ENCODE data around the gene DNAJC9.
A peak's percentile ranks its signal among the peaks of the same experiment; 100 is the strongest.

The DNAJC9 gene

DNA sequence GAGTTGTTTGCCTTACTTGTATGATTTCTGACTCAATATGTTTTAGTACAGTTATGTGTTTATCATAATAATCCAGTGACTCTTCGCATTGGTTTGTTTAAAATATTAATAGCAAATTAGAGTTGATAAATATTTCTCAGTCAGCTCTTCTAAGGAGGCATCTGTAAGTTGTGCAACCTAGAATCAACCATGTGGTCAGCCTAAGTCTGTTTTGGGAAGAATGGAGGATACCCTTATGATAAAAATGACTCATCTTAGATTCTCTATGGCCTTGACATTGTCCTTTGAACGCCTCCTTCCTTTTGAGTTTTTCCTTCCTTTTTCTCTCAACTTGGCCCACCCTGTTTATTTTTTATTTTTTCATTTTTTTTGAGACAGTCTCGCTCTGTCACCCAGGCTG is 18.8 kb downstream of the DNAJC9 start:
- no peak overlapping the region for H3K27ac ChIP-seq (ENCODE audit: low read depth, low read length)
- H3K36me3 ChIP-seq (ENCODE audit: control insufficient read depth in 1 of 2, insufficient read depth in 2 of 2, low read length in 2 of 2) = peaks cover 7 to 9% of the 10 kb centered on the region in 2 experiments
- no peak overlapping the region for H4K91ac ChIP-seq (ENCODE audit: low read depth, low read length)
- no peak overlapping the region for H2AFZ ChIP-seq (ENCODE audit: insufficient read depth, low read length, poor library complexity)
- no peak overlapping the region for H2BK120ac ChIP-seq (ENCODE audit: insufficient read depth, low read length, poor library complexity)
- no CpG with 5 or more reads among the region's 3 CpGs for WGBS (ENCODE audit: extremely low coverage, insufficient coverage, insufficient read length)
- H3K4me3 ChIP-seq (ENCODE audit: low read depth, low read length) = no peak overlapping the region
- H3K4ac ChIP-seq (ENCODE audit: low read depth, low read length) = no peak overlapping the region
- no peak overlapping the region for H2AK5ac ChIP-seq (ENCODE audit: low read length)
- no peaks in the 10 kb centered on the region for H3K4me1 ChIP-seq (ENCODE audit: control insufficient read depth in 1 of 2, insufficient read depth in 2 of 2, low read length in 2 of 2)
- no peaks in the 10 kb centered on the region for H3K79me2 ChIP-seq (ENCODE audit: control insufficient read depth, insufficient read depth, low read length, poor library complexity)
- DNase-seq = no peak
- no peaks in the 10 kb centered on the region for H3K79me1 ChIP-seq (ENCODE audit: low read length)
- no peaks in the 10 kb centered on the region for H3K9me3 ChIP-seq (ENCODE audit: insufficient read depth, low read depth, low read length)
- no peak overlapping the region for H4K12ac ChIP-seq (ENCODE audit: low read depth, low read length)
- H4K8ac ChIP-seq (ENCODE audit: low read depth, low read length) = no peak overlapping the region
- no peak overlapping the region for H3K4me2 ChIP-seq (ENCODE audit: low read length)
- H2BK5ac ChIP-seq (ENCODE audit: low read depth, low read length, poor library complexity) = no peak overlapping the region
- H3K14ac ChIP-seq (ENCODE audit: low read length) = no peak overlapping the region
- H3K18ac ChIP-seq (ENCODE audit: low read length) = no peak overlapping the region
- H3K9ac ChIP-seq (ENCODE audit: low read length) = no peak overlapping the region
- no peak overlapping the region for H2BK12ac ChIP-seq (ENCODE audit: low read length)
- H3K27me3 ChIP-seq (ENCODE audit: insufficient read depth, low read length) = no peaks in the 10 kb centered on the region
- no peak overlapping the region for H3K23ac ChIP-seq (ENCODE audit: low read length)

DNA sequence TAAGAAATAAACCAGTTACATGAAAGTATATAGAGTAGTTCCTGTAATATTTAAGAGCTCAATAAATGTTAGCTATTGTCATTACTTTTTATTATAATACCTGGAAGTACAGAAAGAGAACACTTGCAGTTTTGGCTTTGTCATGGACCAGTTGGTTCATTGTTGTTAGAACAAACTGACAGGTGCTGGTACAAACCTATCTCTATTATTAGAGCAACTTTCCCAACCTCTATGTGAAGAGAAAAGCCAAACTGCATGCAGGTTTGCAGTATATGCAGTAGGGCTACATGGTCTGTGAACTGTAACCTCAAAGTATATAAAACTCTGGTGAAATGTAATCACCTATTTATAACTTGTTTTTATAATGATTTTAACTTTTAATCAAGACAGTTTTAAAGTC is 20.4 kb downstream of the DNAJC9 start:
- H3K4me1 ChIP-seq (ENCODE audit: control insufficient read depth in 1 of 2, insufficient read depth in 2 of 2, low read length in 2 of 2) = no peaks in the 10 kb centered on the region
- no peak for DNase-seq

GRCh38 chr10:73225518-73225917 is 21.5 kb downstream of the DNAJC9 start:
- no peak overlapping the region for H2AK5ac ChIP-seq (ENCODE audit: low read length)
- no peak for DNase-seq
- no peak overlapping the region for H3K9ac ChIP-seq (ENCODE audit: low read length)
- no peak overlapping the region for H2BK12ac ChIP-seq (ENCODE audit: low read length)
- H3K79me1 ChIP-seq (ENCODE audit: low read length) = no peaks in the 10 kb centered on the region
- no peak overlapping the region for H3K4me3 ChIP-seq (ENCODE audit: low read depth, low read length)
- no peak overlapping the region for H4K12ac ChIP-seq (ENCODE audit: low read depth, low read length)
- no peaks in the 10 kb centered on the region for H3K27me3 ChIP-seq (ENCODE audit: insufficient read depth, low read length)
- no peak overlapping the region for H3K14ac ChIP-seq (ENCODE audit: low read length)
- H4K8ac ChIP-seq (ENCODE audit: low read depth, low read length) = no peak overlapping the region
- H3K4me1 ChIP-seq (ENCODE audit: control insufficient read depth in 1 of 2, insufficient read depth in 2 of 2, low read length in 2 of 2) = no peaks in the 10 kb centered on the region
- H3K27ac ChIP-seq (ENCODE audit: low read depth, low read length) = no peak overlapping the region
- no peaks in the 10 kb centered on the region for H3K9me3 ChIP-seq (ENCODE audit: insufficient read depth, low read depth, low read length)
- H3K79me2 ChIP-seq (ENCODE audit: control insufficient read depth, insufficient read depth, low read length, poor library complexity) = no peaks in the 10 kb centered on the region
- no peak overlapping the region for H4K91ac ChIP-seq (ENCODE audit: low read depth, low read length)
- H2BK120ac ChIP-seq (ENCODE audit: insufficient read depth, low read length, poor library complexity) = no peak overlapping the region
- no peak overlapping the region for H2AFZ ChIP-seq (ENCODE audit: insufficient read depth, low read length, poor library complexity)
- no peak overlapping the region for H2BK5ac ChIP-seq (ENCODE audit: low read depth, low read length, poor library complexity)
- no peak overlapping the region for H3K18ac ChIP-seq (ENCODE audit: low read length)
- H3K36me3 ChIP-seq (ENCODE audit: control insufficient read depth in 1 of 2, insufficient read depth in 2 of 2, low read length in 2 of 2) = peaks cover 0 to 6% of the 10 kb centered on the region in 2 experiments
- H3K4me2 ChIP-seq (ENCODE audit: low read length) = no peak overlapping the region
- H3K4ac ChIP-seq (ENCODE audit: low read depth, low read length) = no peak overlapping the region
- H3K23ac ChIP-seq (ENCODE audit: low read length) = no peak overlapping the region

More for the DNA sequence above, 20.4 kb downstream of the DNAJC9 start:
- Histone ChIP-seq H3K27me3 (ENCODE audit: insufficient read depth, low read length) (no peaks in the 10 kb centered on the region), H3K4ac (ENCODE audit: low read depth, low read length) (no peak overlapping the region), H3K18ac (ENCODE audit: low read length) (no peak overlapping the region), H3K36me3 (ENCODE audit: control insufficient read depth in 1 of 2, insufficient read depth in 2 of 2, low read length in 2 of 2) (peaks cover 1 to 6% of the 10 kb centered on the region in 2 experiments), H2BK12ac (ENCODE audit: low read length) (no peak overlapping the region), H3K79me1 (ENCODE audit: low read length) (no peaks in the 10 kb centered on the region), H2BK5ac (ENCODE audit: low read depth, low read length, poor library complexity) (no peak overlapping the region), H3K4me3 (ENCODE audit: low read depth, low read length) (no peak overlapping the region), H4K91ac (ENCODE audit: low read depth, low read length) (no peak overlapping the region), H3K9me3 (ENCODE audit: insufficient read depth, low read depth, low read length) (no peaks in the 10 kb centered on the region), H3K27ac (ENCODE audit: low read depth, low read length) (no peak overlapping the region), H3K79me2 (ENCODE audit: control insufficient read depth, insufficient read depth, low read length, poor library complexity) (no peaks in the 10 kb centered on the region), H3K23ac (ENCODE audit: low read length) (no peak overlapping the region), H4K12ac (ENCODE audit: low read depth, low read length) (no peak overlapping the region), H2AFZ (ENCODE audit: insufficient read depth, low read length, poor library complexity) (no peak overlapping the region), H3K4me2 (ENCODE audit: low read length) (no peak overlapping the region), H2BK120ac (ENCODE audit: insufficient read depth, low read length, poor library complexity) (no peak overlapping the region), H2AK5ac (ENCODE audit: low read length) (no peak overlapping the region), H3K14ac (ENCODE audit: low read length) (no peak overlapping the region), H3K9ac (ENCODE audit: low read length) (no peak overlapping the region), H4K8ac (ENCODE audit: low read depth, low read length) (no peak overlapping the region)

DNA sequence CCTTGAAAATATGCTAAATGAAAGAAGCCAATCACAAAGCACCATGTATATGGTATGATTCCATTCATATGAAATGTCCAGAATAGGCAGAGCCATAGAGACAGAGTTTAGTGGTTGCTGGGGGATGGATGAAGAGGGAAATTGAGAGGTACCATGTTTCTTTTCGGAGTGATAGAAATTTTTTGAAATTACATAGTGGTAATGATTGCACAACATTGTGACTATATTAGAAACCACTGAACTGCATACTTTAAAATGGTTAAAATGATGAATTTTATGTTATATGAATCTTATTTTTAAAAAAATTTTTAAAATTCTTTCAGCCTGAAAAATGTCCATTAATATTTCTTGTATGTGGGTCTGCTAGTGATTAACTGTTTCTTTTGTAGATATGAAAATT is 26.1 kb downstream of the DNAJC9 start:
- no peak overlapping the region for H3K9ac ChIP-seq (ENCODE audit: low read length)

DNA sequence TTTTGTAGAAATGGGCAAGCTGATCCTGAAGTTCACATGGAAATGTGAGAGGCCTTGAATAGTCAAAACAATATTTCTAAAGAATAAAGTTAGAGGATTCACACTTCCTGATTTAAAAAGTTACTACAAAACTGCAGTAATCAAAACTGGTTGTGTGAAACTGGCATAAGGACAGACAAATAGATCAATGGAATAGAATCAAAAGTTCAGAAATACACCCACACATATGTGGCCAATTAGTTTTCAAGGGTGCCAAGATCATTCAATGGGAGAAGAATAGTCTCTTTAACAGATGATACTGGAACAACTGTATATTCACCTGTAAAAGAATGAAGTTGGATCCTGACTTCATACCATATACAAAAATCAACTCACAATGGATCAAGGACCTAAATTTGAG is 27.7 kb downstream of the DNAJC9 start:
- no peak overlapping the region for H2AFZ ChIP-seq (ENCODE audit: insufficient read depth, low read length, poor library complexity)
- H2AK5ac ChIP-seq (ENCODE audit: low read length) = no peak overlapping the region
- H3K79me1 ChIP-seq (ENCODE audit: low read length) = no peaks in the 10 kb centered on the region
- no peak overlapping the region for H2BK5ac ChIP-seq (ENCODE audit: low read depth, low read length, poor library complexity)
- DNase-seq = no peak
- H4K8ac ChIP-seq (ENCODE audit: low read depth, low read length) = no peak overlapping the region
- no peaks in the 10 kb centered on the region for H3K79me2 ChIP-seq (ENCODE audit: control insufficient read depth, insufficient read depth, low read length, poor library complexity)
- no peak overlapping the region for H3K4me3 ChIP-seq (ENCODE audit: low read depth, low read length)
- H3K27ac ChIP-seq (ENCODE audit: low read depth, low read length) = no peak overlapping the region
- H3K18ac ChIP-seq (ENCODE audit: low read length) = no peak overlapping the region
- H3K9me3 ChIP-seq (ENCODE audit: insufficient read depth, low read depth, low read length) = no peaks in the 10 kb centered on the region
- H3K36me3 ChIP-seq (ENCODE audit: control insufficient read depth in 1 of 2, insufficient read depth in 2 of 2, low read length in 2 of 2) = peaks cover 0 to 5% of the 10 kb centered on the region in 2 experiments
- H3K4ac ChIP-seq (ENCODE audit: low read depth, low read length) = no peak overlapping the region
- H4K12ac ChIP-seq (ENCODE audit: low read depth, low read length) = no peak overlapping the region
- no peak overlapping the region for H2BK12ac ChIP-seq (ENCODE audit: low read length)
- H3K4me1 ChIP-seq (ENCODE audit: control insufficient read depth in 1 of 2, insufficient read depth in 2 of 2, low read length in 2 of 2) = no peaks in the 10 kb centered on the region
- no peak overlapping the region for H2BK120ac ChIP-seq (ENCODE audit: insufficient read depth, low read length, poor library complexity)
- H3K4me2 ChIP-seq (ENCODE audit: low read length) = no peak overlapping the region
- H3K27me3 ChIP-seq (ENCODE audit: insufficient read depth, low read length) = no peaks in the 10 kb centered on the region
- no peak overlapping the region for H3K23ac ChIP-seq (ENCODE audit: low read length)
- H3K14ac ChIP-seq (ENCODE audit: low read length) = no peak overlapping the region
- H3K9ac ChIP-seq (ENCODE audit: low read length) = no peak overlapping the region
- H4K91ac ChIP-seq (ENCODE audit: low read depth, low read length) = no peak overlapping the region

More for the DNA sequence above, 26.1 kb downstream of the DNAJC9 start:
- Histone ChIP-seq H3K4ac (ENCODE audit: low read depth, low read length) (no peak overlapping the region), H3K4me1 (ENCODE audit: control insufficient read depth in 1 of 2, insufficient read depth in 2 of 2, low read length in 2 of 2) (no peaks in the 10 kb centered on the region), H4K12ac (ENCODE audit: low read depth, low read length) (no peak overlapping the region), H2BK5ac (ENCODE audit: low read depth, low read length, poor library complexity) (no peak overlapping the region), H3K9me3 (ENCODE audit: insufficient read depth, low read depth, low read length) (no peaks in the 10 kb centered on the region), H4K91ac (ENCODE audit: low read depth, low read length) (no peak overlapping the region), H3K14ac (ENCODE audit: low read length) (no peak overlapping the region), H2BK12ac (ENCODE audit: low read length) (no peak overlapping the region), H3K4me3 (ENCODE audit: low read depth, low read length) (no peak overlapping the region), H3K23ac (ENCODE audit: low read length) (no peak overlapping the region), H3K18ac (ENCODE audit: low read length) (no peak overlapping the region), H3K79me1 (ENCODE audit: low read length) (no peaks in the 10 kb centered on the region), H2BK120ac (ENCODE audit: insufficient read depth, low read length, poor library complexity) (no peak overlapping the region), H2AFZ (ENCODE audit: insufficient read depth, low read length, poor library complexity) (no peak overlapping the region), H3K27ac (ENCODE audit: low read depth, low read length) (no peak overlapping the region), H3K36me3 (ENCODE audit: control insufficient read depth in 1 of 2, insufficient read depth in 2 of 2, low read length in 2 of 2) (peaks cover 0 to 5% of the 10 kb centered on the region in 2 experiments), H3K27me3 (ENCODE audit: insufficient read depth, low read length) (no peaks in the 10 kb centered on the region), H3K79me2 (ENCODE audit: control insufficient read depth, insufficient read depth, low read length, poor library complexity) (no peaks in the 10 kb centered on the region), H2AK5ac (ENCODE audit: low read length) (no peak overlapping the region), H4K8ac (ENCODE audit: low read depth, low read length) (no peak overlapping the region), H3K4me2 (ENCODE audit: low read length) (no peak overlapping the region)
- no CpG with 5 or more reads among the region's 1 CpG for WGBS (ENCODE audit: extremely low coverage, insufficient coverage, insufficient read length)
- DNase-seq = peak in 1 of 2 donors; percentile 11
